PC-9 (cell line): ENCODE measurements around the gene SERPINI1. TPM values are rescaled to one million over a fixed set of nuclear protein-coding genes. Genes with fewer than 3 reads are reported as not detected.

ENCODE experiments used
- BruUV-seq: library from RNA; stranded (reverse); fragments of 400-500 nt; replicated peaks from 2 replicates; lab custom pipeline; 2021; lab: Mats Ljungman, UMichigan
- CTCF ChIA-PET: fragments of 300-600 bp; sonication (Branson Sonifier 250); formaldehyde crosslinking; loops from one replicate; lab custom pipeline; 2022; ENCODE audit warnings: antibody characterized with exemption; lab: Charles Lee
- POLR2A ChIA-PET: fragments of 300-600 bp; sonication (Branson Sonifier 250); formaldehyde crosslinking; loops from one replicate; lab custom pipeline; 2022; ENCODE audit warnings: antibody characterized with exemption; ENCODE audit not compliant: unreplicated experiment; lab: Charles Lee
- DNase-seq, 2 experiments: peaks; one replicate each; pipeline versions ENCODE4 v3.0.0 to v3.0.0-alpha.2; 2015 to 2022; ENCODE audit warnings: mixed read lengths in 1 of 2
- H2AFZ ChIP-seq: fragments of 200-600 bp; sonication (generic); 2 replicates; pipeline ENCODE4 v1.8.1; 2017; ENCODE audit warnings: antibody characterized with exemption
- H3F3A ChIP-seq: fragments of 200-600 bp; sonication (generic); 2 replicates; pipeline ENCODE4 v1.8.1; 2017; ENCODE audit warnings: antibody characterized with exemption, mild to moderate bottlenecking, low read depth; ENCODE audit not compliant: insufficient read depth
- H3K27ac ChIP-seq: fragments of 200-600 bp; sonication (generic); 2 replicates; pipeline ENCODE4 v1.6.1; 2016; ENCODE audit warnings: mixed run types
- H3K27me3 ChIP-seq: fragments of 200-600 bp; sonication (generic); 2 replicates; pipeline ENCODE4 v1.6.1; 2016; ENCODE audit warnings: low read depth, mixed run types; ENCODE audit not compliant: insufficient read depth
- H3K36me3 ChIP-seq: fragments of 200-600 bp; sonication (generic); 2 replicates; pipeline ENCODE4 v1.6.1; 2016; ENCODE audit warnings: low read depth, mixed run types
- H3K4me1 ChIP-seq: fragments of 200-600 bp; sonication (generic); replicated peaks from 2 replicates; pipeline ENCODE4 v1.6.1; 2016; ENCODE audit warnings: mixed run types; ENCODE audit not compliant: insufficient read depth
- H3K4me2 ChIP-seq: fragments of 200-600 bp; sonication (generic); 2 replicates; pipeline ENCODE4 v1.6.1; 2017; ENCODE audit warnings: mixed run types
- H3K4me3 ChIP-seq: fragments of 200-600 bp; sonication (generic); 2 replicates; pipeline ENCODE4 v1.6.1; 2016; ENCODE audit warnings: mixed run types
- H3K79me2 ChIP-seq: fragments of 200-600 bp; sonication (generic); 2 replicates; pipeline ENCODE4 v1.6.1; 2017; ENCODE audit warnings: low read depth, mixed run types
- H3K9me2 ChIP-seq: fragments of 200-600 bp; sonication (generic); 2 replicates; pipeline ENCODE4 v1.8.1; 2017; ENCODE audit warnings: mild to moderate bottlenecking; ENCODE audit not compliant: insufficient read depth
- H3K9me3 ChIP-seq: fragments of 200-600 bp; sonication (generic); 2 replicates; pipeline ENCODE4 v1.8.1; 2016; ENCODE audit warnings: low read depth; ENCODE audit not compliant: insufficient read depth
- H4K20me1 ChIP-seq: fragments of 200-600 bp; sonication (generic); 2 replicates; pipeline ENCODE4 v1.8.1; 2017; ENCODE audit not compliant: insufficient read depth
- EZH2 ChIP-seq: fragments of 200-600 bp; sonication (generic); IDR thresholded peaks from 2 replicates; pipeline ENCODE4 v1.8.0; 2017; ENCODE audit warnings: antibody characterized with exemption, low read depth
- intact Hi-C: fragments of 100-400 bp; cut with micrococcal nuclease; formaldehyde crosslinking; loops from one replicate; pipeline ENCODE4 v1.10.0; 2022; ENCODE audit not compliant: unreplicated experiment
- total RNA-seq: library from RNA; stranded (reverse); gene quantifications from 2 replicates; pipeline ENCODE4 v1.2.3, GENCODE V29; 2021
- TF ChIP-seq, protein P1 (sequence below): fragments of 200-600 bp; sonication (generic); conservative IDR thresholded peaks from 2 replicates; pipeline ENCODE4 v1.6.1; 2017; ENCODE audit warnings: mixed run types, antibody characterized with exemption, mild to moderate bottlenecking, moderate library complexity

Gene SERPINI1
- total RNA-seq, 1 experiment from 2014 or later, result 2.4 TPM

DNA sequence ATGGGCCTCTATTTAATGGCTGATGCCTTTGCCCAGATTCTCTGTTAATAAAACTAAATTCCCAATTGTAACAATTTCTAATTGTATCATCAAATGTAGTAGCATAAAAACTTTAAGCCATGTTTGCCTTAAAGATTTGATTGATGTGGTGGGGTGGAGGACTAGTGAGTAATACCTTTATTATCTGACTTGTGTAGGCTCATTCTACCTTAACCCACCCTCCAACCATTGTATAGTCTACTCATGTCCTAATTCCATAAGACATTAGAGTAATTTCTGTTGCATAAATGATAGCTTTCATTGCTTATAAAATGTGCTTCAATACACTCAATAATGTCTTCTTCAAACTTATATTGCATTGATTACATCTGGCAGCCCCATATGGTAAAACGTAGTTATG lies 25.8 kb downstream of the SERPINI1 start:
- H3K79me2 ChIP-seq, result no peaks in the 10 kb centered on the region
- no peaks in the 10 kb centered on the region for H3F3A ChIP-seq
- no peak for TF ChIP-seq EZH2
- no peak overlapping the region for H2AFZ ChIP-seq
- H3K9me2 ChIP-seq, result no peaks in the 10 kb centered on the region
- no peaks in the 10 kb centered on the region for H3K4me1 ChIP-seq
- BruUV-seq, result no TSS peak
- H3K36me3 ChIP-seq, result no peaks in the 10 kb centered on the region
- intact Hi-C loops, result no loop called here
- CTCF ChIA-PET, result no interaction called here
- POLR2A ChIA-PET, result no interaction called here
- H4K20me1 ChIP-seq, result no peaks in the 10 kb centered on the region
- H3K9me3 ChIP-seq, result no peaks in the 10 kb centered on the region
- no peaks in the 10 kb centered on the region for H3K27me3 ChIP-seq
- H3K4me2 ChIP-seq, result no peak overlapping the region
- H3K4me3 ChIP-seq, result no peak overlapping the region
- H3K27ac ChIP-seq, result no peak overlapping the region
- DNase-seq, result no peak

DNA sequence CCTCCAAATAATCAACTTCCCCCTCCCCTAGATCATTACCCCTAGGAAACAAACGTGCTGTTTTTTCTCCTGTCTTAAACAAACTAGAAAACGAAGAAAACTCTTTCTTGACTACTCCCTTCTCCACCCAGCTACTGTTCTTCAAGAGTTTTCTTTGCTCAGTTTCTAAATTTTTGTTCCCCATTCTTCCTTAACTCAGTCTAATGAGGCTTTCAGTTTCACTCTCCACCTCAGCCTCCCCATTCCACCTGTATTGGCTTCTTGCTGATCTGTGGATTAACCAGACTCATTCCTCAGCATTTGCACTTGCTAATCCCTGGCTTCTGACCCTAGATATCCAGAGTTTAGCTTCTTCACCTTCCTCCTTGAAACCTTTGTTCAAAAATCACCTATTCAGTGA lies 26.8 kb downstream of the SERPINI1 start:
- Histone ChIP-seq H3K9me3 (no peaks in the 10 kb centered on the region), H4K20me1 (no peaks in the 10 kb centered on the region), H3K27me3 (no peaks in the 10 kb centered on the region), H3K27ac (no peak overlapping the region), H3K9me2 (no peaks in the 10 kb centered on the region), H3K4me3 (no peak overlapping the region), H3F3A (no peaks in the 10 kb centered on the region), H3K79me2 (no peaks in the 10 kb centered on the region), H2AFZ (0 out of 2 replicates have a peak overlapping the region, but pooled peaks have one; percentile 3), H3K36me3 (no peaks in the 10 kb centered on the region), H3K4me2 (no peak overlapping the region), H3K4me1 (no peaks in the 10 kb centered on the region)
- POLR2A ChIA-PET, result no interaction called here
- TF ChIP-seq, protein P1, sequence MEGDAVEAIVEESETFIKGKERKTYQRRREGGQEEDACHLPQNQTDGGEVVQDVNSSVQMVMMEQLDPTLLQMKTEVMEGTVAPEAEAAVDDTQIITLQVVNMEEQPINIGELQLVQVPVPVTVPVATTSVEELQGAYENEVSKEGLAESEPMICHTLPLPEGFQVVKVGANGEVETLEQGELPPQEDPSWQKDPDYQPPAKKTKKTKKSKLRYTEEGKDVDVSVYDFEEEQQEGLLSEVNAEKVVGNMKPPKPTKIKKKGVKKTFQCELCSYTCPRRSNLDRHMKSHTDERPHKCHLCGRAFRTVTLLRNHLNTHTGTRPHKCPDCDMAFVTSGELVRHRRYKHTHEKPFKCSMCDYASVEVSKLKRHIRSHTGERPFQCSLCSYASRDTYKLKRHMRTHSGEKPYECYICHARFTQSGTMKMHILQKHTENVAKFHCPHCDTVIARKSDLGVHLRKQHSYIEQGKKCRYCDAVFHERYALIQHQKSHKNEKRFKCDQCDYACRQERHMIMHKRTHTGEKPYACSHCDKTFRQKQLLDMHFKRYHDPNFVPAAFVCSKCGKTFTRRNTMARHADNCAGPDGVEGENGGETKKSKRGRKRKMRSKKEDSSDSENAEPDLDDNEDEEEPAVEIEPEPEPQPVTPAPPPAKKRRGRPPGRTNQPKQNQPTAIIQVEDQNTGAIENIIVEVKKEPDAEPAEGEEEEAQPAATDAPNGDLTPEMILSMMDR, result no peak
- TF ChIP-seq EZH2, result no peak
- BruUV-seq, result no TSS peak
- intact Hi-C loops, result no loop called here
- DNase-seq, result no peak
- CTCF ChIA-PET, result no interaction called here

DNA sequence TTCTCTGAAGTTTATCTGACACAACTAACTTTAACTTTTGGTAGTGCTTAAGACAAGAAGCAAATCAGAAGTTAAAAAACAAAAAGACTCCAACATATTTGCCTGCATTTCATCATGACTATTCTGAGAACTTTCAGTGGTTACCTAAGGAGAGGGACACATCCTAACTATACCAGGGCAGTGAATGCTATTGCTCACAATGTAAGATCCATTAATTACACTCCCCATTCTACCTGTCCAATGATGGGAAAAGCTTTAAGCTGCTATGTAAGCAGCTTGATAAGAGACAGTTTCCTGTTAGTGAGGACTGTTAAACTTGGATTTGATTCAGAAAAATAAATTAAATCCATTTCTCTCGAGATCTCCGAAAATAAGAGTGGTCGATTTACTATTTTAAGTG lies 37.5 kb downstream of the SERPINI1 start:
- Histone ChIP-seq H3K27ac (no peak overlapping the region), H3K27me3 (no peaks in the 10 kb centered on the region), H3K36me3 (no peaks in the 10 kb centered on the region), H3K4me2 (no peak overlapping the region), H4K20me1 (no peaks in the 10 kb centered on the region), H3K4me1 (no peaks in the 10 kb centered on the region), H3K9me2 (no peaks in the 10 kb centered on the region; the same call in 1 of the 2 replicates), H3K9me3 (0 out of 2 replicates have a peak, but pooled peaks cover 2% of the 10 kb centered on the region), H3K79me2 (no peaks in the 10 kb centered on the region), H2AFZ (no peak overlapping the region), H3K4me3 (no peak overlapping the region), H3F3A (no peaks in the 10 kb centered on the region)
- no TSS peak for BruUV-seq
- DNase-seq, result no peak
- intact Hi-C loops, result no loop called here
- ChIA-PET CTCF (no interaction called here), POLR2A (no interaction called here)
- TF ChIP-seq EZH2, result no peak

DNA sequence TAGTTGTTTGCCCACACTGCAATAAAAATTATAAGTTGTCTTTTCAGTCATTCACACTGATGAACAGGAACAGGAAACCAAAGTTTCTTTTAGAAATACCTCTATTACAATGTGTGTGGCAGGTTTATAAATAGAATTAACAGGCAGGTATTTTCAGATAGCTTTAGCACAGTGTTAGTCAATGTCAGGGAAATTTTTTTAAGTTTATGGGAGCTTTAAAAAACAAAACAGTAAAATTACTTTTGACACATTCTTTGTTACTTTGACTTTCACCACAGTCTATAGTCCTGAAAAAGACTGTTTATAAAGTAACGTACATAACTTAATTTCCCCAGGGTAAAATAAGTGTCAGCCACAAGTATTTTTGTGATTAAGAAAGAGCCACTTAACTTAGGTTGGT lies 38.1 kb downstream of the SERPINI1 start:
- ChIA-PET POLR2A (no interaction called here), CTCF (no interaction called here)
- Histone ChIP-seq H3K4me1 (no peaks in the 10 kb centered on the region), H3K27me3 (no peaks in the 10 kb centered on the region), H3F3A (no peaks in the 10 kb centered on the region), H4K20me1 (no peaks in the 10 kb centered on the region), H3K27ac (no peak overlapping the region), H3K4me2 (no peak overlapping the region), H3K9me2 (no peaks in the 10 kb centered on the region; the same call in 1 of the 2 replicates), H3K79me2 (no peaks in the 10 kb centered on the region), H3K36me3 (no peaks in the 10 kb centered on the region), H3K9me3 (0 out of 2 replicates have a peak, but pooled peaks cover 3% of the 10 kb centered on the region), H2AFZ (no peak overlapping the region), H3K4me3 (no peak overlapping the region)
- TF ChIP-seq, protein P1, result no peak
- TF ChIP-seq EZH2, result no peak
- no peak for DNase-seq
- no TSS peak for BruUV-seq
- intact Hi-C loops, result no loop called here
